Upper lobe of right lung (tissue), 1 donor: ENCODE data around the gene SLC16A4. TPM values are rescaled to one million over a fixed set of nuclear protein-coding genes. Genes with fewer than 3 reads are reported as not detected.
A peak's percentile ranks its signal among the peaks of the same experiment; 100 is the strongest.

Experiments used
- ATAC-seq: fragments of 200-7000 bp; cut with Tn5 transposase; one replicate; pipeline ENCODE4 v1.9.1; 2020; ENCODE audit warnings: mild to moderate bottlenecking, moderate library complexity
- DNase-seq: peaks from one replicate; pipeline ENCODE4 v3.0.0-alpha.2; 2020
- H3K27ac ChIP-seq: fragments of 200-600 bp; one replicate; pipeline ENCODE4 v1.8.0; 2022
- H3K27me3 ChIP-seq: fragments of 200-600 bp; one replicate; pipeline ENCODE4 v1.8.0; 2022; ENCODE audit warnings: mild to moderate bottlenecking
- H3K36me3 ChIP-seq: fragments of 200-600 bp; one replicate; pipeline ENCODE4 v1.8.0; 2022
- H3K4me1 ChIP-seq: fragments of 200-600 bp; one replicate; pipeline ENCODE4 v1.8.0; 2022
- H3K4me3 ChIP-seq: fragments of 200-600 bp; one replicate; pipeline ENCODE4 v1.8.0; 2022; ENCODE audit warnings: mild to moderate bottlenecking
- H3K9me3 ChIP-seq: fragments of 200-600 bp; one replicate; pipeline ENCODE4 v1.8.0; 2022
- CTCF ChIP-seq: fragments of 200-600 bp; IDR thresholded peaks from one replicate; pipeline ENCODE4 v1.8.0; 2022; ENCODE audit warnings: antibody characterized with exemption
- intact Hi-C: fragments of 100-400 bp; cut with DNase I; formaldehyde crosslinking; loops from one replicate; pipeline ENCODE4 v1.11.0; 2022
- total RNA-seq: library from RNA; stranded (reverse); fragmentation: NEBNext Ultra II Directional; extraction: Animal tissue kit (Norgen Biotek cat#: 25700); gene quantifications from one replicate; pipeline ENCODE4 v1.2.1, GENCODE V29; 2021
- donor health status: DM: no; HTN: yes; CAD: no; lungs with severe emphysema.

The SLC16A4 gene
- total RNA-seq, 1 donor from 2014 or later: 15.9 TPM

GRCh38 chr1:110356379-110356778, 34.4 kb downstream of the SLC16A4 start:
- no peak for TF ChIP-seq CTCF
- H3K4me1 ChIP-seq: no peaks in the 10 kb centered on the region
- ATAC-seq (peak; percentile 55), DNase-seq (no peak)
- H3K36me3 ChIP-seq: peaks cover 30% of the 10 kb centered on the region
- H3K27me3 ChIP-seq: no peaks in the 10 kb centered on the region
- no peaks in the 10 kb centered on the region for H3K9me3 ChIP-seq
- no peak overlapping the region for H3K4me3 ChIP-seq
- intact Hi-C loops: no loop called here
- H3K27ac ChIP-seq: no peak overlapping the region

GRCh38 chr1:110355321-110355720, 35.5 kb downstream of the SLC16A4 start:
- Histone ChIP-seq H3K9me3 (no peaks in the 10 kb centered on the region), H3K36me3 (peaks cover 30% of the 10 kb centered on the region), H3K4me3 (no peak overlapping the region), H3K4me1 (peaks cover 5% of the 10 kb centered on the region), H3K27me3 (no peaks in the 10 kb centered on the region), H3K27ac (no peak overlapping the region)
- ATAC-seq (no peak), DNase-seq (no peak)
- TF ChIP-seq CTCF: no peak
- intact Hi-C loops: no loop called here

- intact Hi-C loops: no loop called here
- Histone ChIP-seq H3K4me3 (no peak overlapping the region), H3K27me3 (no peaks in the 10 kb centered on the region), H3K36me3 (peaks cover 23% of the 10 kb centered on the region), H3K9me3 (no peaks in the 10 kb centered on the region), H3K4me1 (peaks cover 39% of the 10 kb centered on the region), H3K27ac (no peak overlapping the region)
- DNase-seq (no peak), ATAC-seq (no peak)
- TF ChIP-seq CTCF: no peak
These were observed 40.5 kb downstream of the SLC16A4 start for GRCh38 chr1:110350360-110350759.

- intact Hi-C loops: no loop called here
- Histone ChIP-seq H3K27ac (no peak overlapping the region), H3K4me1 (peaks cover 55% of the 10 kb centered on the region), H3K36me3 (peaks cover 27% of the 10 kb centered on the region), H3K9me3 (no peaks in the 10 kb centered on the region), H3K4me3 (no peak overlapping the region), H3K27me3 (no peaks in the 10 kb centered on the region)
- no peak for DNase-seq
- no peak for ATAC-seq
- TF ChIP-seq CTCF: no peak
These were observed 42.1 kb downstream of the SLC16A4 start for GRCh38 chr1:110348771-110349170.

- intact Hi-C loops: no loop called here
- Histone ChIP-seq H3K4me3 (no peak overlapping the region), H3K27me3 (no peaks in the 10 kb centered on the region), H3K9me3 (no peaks in the 10 kb centered on the region), H3K27ac (no peak overlapping the region), H3K4me1 (peaks cover 61% of the 10 kb centered on the region), H3K36me3 (peaks cover 30% of the 10 kb centered on the region)
- ATAC-seq (no peak), DNase-seq (no peak)
- TF ChIP-seq CTCF: no peak
These were observed 42.8 kb downstream of the SLC16A4 start for GRCh38 chr1:110348050-110348449.
